Gastroesophageal sphincter (tissue), 4 donors: Measurements from ENCODE around the gene ASB6. TPM values are rescaled to one million over a fixed set of nuclear protein-coding genes. Genes with fewer than 3 reads are reported as not detected.

Experiments used
- ATAC-seq: fragments of 150-250 bp; one replicate; pipeline ENCODE4 v1.9.1; 2016; ENCODE audit warnings: mild to moderate bottlenecking, moderate library complexity
- H3K27ac ChIP-seq, 4 donors: fragments of 200-600 bp; sonication (generic) in 3 of 4; 1 replicate in 3 of 4; 2 replicates in 1 of 4; pipeline ENCODE4 v1.5.1; 2016 to 2019
- H3K27me3 ChIP-seq: fragments of 200-600 bp; sonication (generic); one replicate; pipeline ENCODE4 v1.5.1; 2019
- H3K36me3 ChIP-seq, 2 donors: fragments of 200-600 bp; sonication (generic); one replicate each; pipeline ENCODE4 v1.5.1; 2019; ENCODE audit warnings: control low read depth in 1 of 2
- H3K4me1 ChIP-seq, 3 donors: fragments of 200-600 bp; sonication (generic); 1 replicate in 2 of 3; 2 replicates in 1 of 3; pipeline ENCODE4 v1.5.1; 2016 to 2019; ENCODE audit warnings: control low read depth in 2 of 3
- H3K4me3 ChIP-seq, 2 donors: fragments of 200-600 bp; sonication (generic); one replicate each; pipeline ENCODE4 v1.5.1; 2019; ENCODE audit warnings: mild to moderate bottlenecking in 1 of 2, moderate library complexity in 1 of 2
- H3K9me3 ChIP-seq, 3 donors: fragments of 200-600 bp; sonication (generic); one replicate each; pipeline ENCODE4 v1.5.1; 2017 to 2019; ENCODE audit warnings: control low read depth in 2 of 3
- EP300 ChIP-seq: sonication (generic); formaldehyde crosslinking; IDR thresholded peaks from one replicate; pipeline ENCODE4 v1.6.1; 2017; ENCODE audit warnings: antibody characterized with exemption, mild to moderate bottlenecking
- POLR2A ChIP-seq, 2 donors: fragments of 450-650 bp; IDR thresholded peaks; one replicate each; pipeline ENCODE4 v1.6.1; 2017; ENCODE audit warnings: antibody characterized with exemption in 2 of 2, mild to moderate bottlenecking in 2 of 2, moderate library complexity in 1 of 2
- POLR2AphosphoS5 ChIP-seq: sonication (generic); formaldehyde crosslinking; IDR thresholded peaks from one replicate; pipeline ENCODE4 v1.6.1; 2017; ENCODE audit warnings: antibody characterized with exemption
- WGBS, 2 donors: methylation state at CpG; one replicate each; pipeline ENCODE4 v1.1.5; 2018; ENCODE audit warnings: low coverage in 1 of 2; 5-methylcytosine and 5-hydroxymethylcytosine counted together
- total RNA-seq, 4 donors: library from RNA; depleted of rRNA; stranded (reverse); fragments of >200 nt; gene quantifications; one replicate each; pipeline ENCODE4 v1.1.0, GENCODE V29; 2016
- TF ChIP-seq, protein P1 (sequence below), 4 experiments: fragments of 200-600 bp in 2 of 4; fragments of 450-650 bp in 2 of 4; sonication (generic) in 1 of 4; IDR thresholded peaks; one replicate each; pipeline ENCODE4 v1.5.1; 2017 to 2019; ENCODE audit warnings: antibody characterized with exemption in 4 of 4, mild to moderate bottlenecking in 2 of 4, moderate library complexity in 2 of 4

The ASB6 gene
- total RNA-seq, 4 donors from 2014 or later = 21.3 to 37.2 (median 28.2) TPM

GRCh38 chr9:129678844-129679243, 36.9 kb upstream of the ASB6 start:
- Histone ChIP-seq H3K9me3 (no peaks in the 10 kb centered on the region), H3K4me3 (no peak overlapping the region), H3K36me3 (no peaks in the 10 kb centered on the region), H3K4me1 (peaks cover 0 to 10% (median 0%) of the 10 kb centered on the region in 3 donors), H3K27me3 (peaks cover 40% of the 10 kb centered on the region), H3K27ac (no peak overlapping the region)
- WGBS, 2 donors = 67% methylated on average over 4 of the region's 9 CpGs; no CpG with 5 or more reads in 1 of the 2 donors
- TF ChIP-seq, protein P1, sequence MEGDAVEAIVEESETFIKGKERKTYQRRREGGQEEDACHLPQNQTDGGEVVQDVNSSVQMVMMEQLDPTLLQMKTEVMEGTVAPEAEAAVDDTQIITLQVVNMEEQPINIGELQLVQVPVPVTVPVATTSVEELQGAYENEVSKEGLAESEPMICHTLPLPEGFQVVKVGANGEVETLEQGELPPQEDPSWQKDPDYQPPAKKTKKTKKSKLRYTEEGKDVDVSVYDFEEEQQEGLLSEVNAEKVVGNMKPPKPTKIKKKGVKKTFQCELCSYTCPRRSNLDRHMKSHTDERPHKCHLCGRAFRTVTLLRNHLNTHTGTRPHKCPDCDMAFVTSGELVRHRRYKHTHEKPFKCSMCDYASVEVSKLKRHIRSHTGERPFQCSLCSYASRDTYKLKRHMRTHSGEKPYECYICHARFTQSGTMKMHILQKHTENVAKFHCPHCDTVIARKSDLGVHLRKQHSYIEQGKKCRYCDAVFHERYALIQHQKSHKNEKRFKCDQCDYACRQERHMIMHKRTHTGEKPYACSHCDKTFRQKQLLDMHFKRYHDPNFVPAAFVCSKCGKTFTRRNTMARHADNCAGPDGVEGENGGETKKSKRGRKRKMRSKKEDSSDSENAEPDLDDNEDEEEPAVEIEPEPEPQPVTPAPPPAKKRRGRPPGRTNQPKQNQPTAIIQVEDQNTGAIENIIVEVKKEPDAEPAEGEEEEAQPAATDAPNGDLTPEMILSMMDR (IDR thresholded peaks at IDR 0.05) = no peak
- TF ChIP-seq EP300 = no peak
- no peak for TF ChIP-seq POLR2AphosphoS5
- TF ChIP-seq POLR2A (IDR thresholded peaks at IDR 0.05) = no peak
- ATAC-seq = no peak

DNA sequence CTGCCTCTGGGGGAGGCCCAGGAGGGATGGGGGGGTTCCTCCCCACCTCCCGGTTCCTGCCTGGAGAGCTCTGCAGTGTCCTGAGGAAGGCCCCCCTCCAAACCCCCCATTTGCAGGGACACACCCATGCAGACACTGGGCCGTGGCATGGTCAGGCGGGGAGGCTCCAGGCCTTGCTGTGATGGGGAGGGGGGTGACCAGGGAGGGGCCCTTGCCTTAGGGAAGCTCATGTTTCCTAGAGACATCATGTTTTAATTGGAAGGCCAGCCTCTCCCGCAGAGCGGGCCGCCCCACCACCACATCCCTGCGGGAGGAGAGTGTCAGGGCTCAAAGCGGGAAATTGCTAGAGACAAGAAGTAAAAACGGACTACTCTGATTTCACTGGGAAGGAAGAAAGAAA, 35.5 kb upstream of the ASB6 start:
- H3K27ac ChIP-seq = peak overlapping the region in 2 of 4 donors; percentile 12 to 43
- 63 to 66% methylated on average over 5 to 6 of the region's 9 CpGs for WGBS, 2 donors
- peak; percentile 23 for ATAC-seq
- H3K9me3 ChIP-seq = no peaks in the 10 kb centered on the region
- peaks cover 0 to 10% (median 0%) of the 10 kb centered on the region in 3 donors for H3K4me1 ChIP-seq
- TF ChIP-seq POLR2AphosphoS5 = no peak
- no peak for TF ChIP-seq EP300
- TF ChIP-seq, protein P1 (IDR thresholded peaks at IDR 0.05) = no peak
- no peak for TF ChIP-seq POLR2A (IDR thresholded peaks at IDR 0.05)
- H3K36me3 ChIP-seq = no peaks in the 10 kb centered on the region
- H3K4me3 ChIP-seq = no peak overlapping the region
- H3K27me3 ChIP-seq = peaks cover 40% of the 10 kb centered on the region

GRCh38 chr9:129676975-129677374, 35.0 kb upstream of the ASB6 start:
- peak overlapping the region in 2 of 4 donors; percentile 12 to 43 for H3K27ac ChIP-seq
- 72 to 85% methylated on average over 2 to 3 of the region's 12 CpGs for WGBS, 2 donors
- H3K9me3 ChIP-seq = no peaks in the 10 kb centered on the region
- peak; percentile 43 for ATAC-seq
- TF ChIP-seq POLR2A (IDR thresholded peaks at IDR 0.05) (no peak), POLR2AphosphoS5 (no peak), EP300 (no peak)
- TF ChIP-seq, protein P1 (IDR thresholded peaks at IDR 0.05) = no peak
- peaks cover 0 to 10% (median 0%) of the 10 kb centered on the region in 3 donors for H3K4me1 ChIP-seq
- peaks cover 36% of the 10 kb centered on the region for H3K27me3 ChIP-seq
- no peaks in the 10 kb centered on the region for H3K36me3 ChIP-seq
- no peak overlapping the region for H3K4me3 ChIP-seq

GRCh38 chr9:129676287-129676686, 34.3 kb upstream of the ASB6 start:
- Histone ChIP-seq H3K4me3 (no peak overlapping the region), H3K27me3 (peaks cover 33% of the 10 kb centered on the region), H3K9me3 (no peaks in the 10 kb centered on the region), H3K27ac (no peak overlapping the region), H3K36me3 (no peaks in the 10 kb centered on the region), H3K4me1 (peaks cover 0 to 10% (median 0%) of the 10 kb centered on the region in 3 donors)
- 40% methylated on average over 1 of the region's 4 CpGs; no CpG with 5 or more reads in 1 of the 2 donors for WGBS, 2 donors
- ATAC-seq = no peak
- TF ChIP-seq EP300 (no peak), POLR2A (IDR thresholded peaks at IDR 0.05) (no peak), POLR2AphosphoS5 (no peak)
- TF ChIP-seq, protein P1 (IDR thresholded peaks at IDR 0.05) = no peak

DNA sequence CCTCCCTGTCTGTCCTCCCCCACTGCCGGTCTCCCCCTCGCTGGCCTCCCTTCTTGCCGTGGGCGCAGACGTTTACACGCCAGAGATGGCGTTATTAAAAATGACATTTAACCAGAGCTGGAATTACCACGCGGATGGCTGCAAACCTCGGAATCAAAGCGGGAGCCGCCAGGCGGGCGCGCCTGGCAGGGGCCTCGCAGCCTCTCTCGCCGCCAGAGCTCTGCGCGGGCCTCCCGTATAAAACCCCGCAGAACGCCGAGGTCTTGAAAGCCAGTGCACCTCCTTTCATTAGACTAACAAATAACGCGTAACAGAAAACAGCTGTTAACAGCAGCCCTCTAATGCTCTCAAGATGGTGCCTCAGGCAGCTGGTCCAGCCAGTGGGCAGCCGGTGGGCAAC, 33.7 kb upstream of the ASB6 start:
- TF ChIP-seq EP300 (no peak), POLR2AphosphoS5 (no peak), POLR2A (IDR thresholded peaks at IDR 0.05) (no peak)
- TF ChIP-seq, protein P1 (IDR thresholded peaks at IDR 0.05) = no peak
- Histone ChIP-seq H3K27me3 (peaks cover 33% of the 10 kb centered on the region), H3K4me3 (no peak overlapping the region), H3K27ac (peak overlapping the region in 1 of 4 donors; percentile 21), H3K9me3 (no peaks in the 10 kb centered on the region), H3K36me3 (no peaks in the 10 kb centered on the region), H3K4me1 (peaks cover 0 to 10% (median 0%) of the 10 kb centered on the region in 3 donors)
- ATAC-seq = no peak
- WGBS, 2 donors = 20 to 80% methylated on average over 3 to 14 of the region's 27 CpGs
